Renal pelvis (tissue), 4 donors: ENCODE data around the gene LEO1. TPM values are rescaled to one million over a fixed set of nuclear protein-coding genes. Genes with fewer than 3 reads are reported as not detected.

Experiments used
- DNase-seq: peaks from one replicate; pipeline ENCODE4 v3.0.0-alpha.2; 2013
- polyA plus RNA-seq, 3 donors: library from polyadenylated mRNA; unstranded; fragments of 120-200 nt; gene quantifications; one replicate each; pipeline ENCODE4 v1.2.1, GENCODE V29; 2013; ENCODE audit not compliant: insufficient read length in 3 of 3

Gene LEO1
- polyA plus RNA-seq, 3 donors, result 26.4 to 36.6 (median 33.7) TPM

- no peak for DNase-seq
Observed at GRCh38 chr15:51935466-51936104, 36.0 kb downstream of the LEO1 start.

- DNase-seq, result no peak
Observed at GRCh38 chr15:51932161-51932560, 39.4 kb downstream of the LEO1 start.

- DNase-seq, result no peak
Observed at GRCh38 chr15:51931638-51932037, 39.9 kb downstream of the LEO1 start.

GRCh38 chr15:51931016-51931415, 40.6 kb downstream of the LEO1 start:
- DNase-seq, result no peak

- no peak for DNase-seq
Observed at GRCh38 chr15:51926809-51927208, 44.8 kb downstream of the LEO1 start.

GRCh38 chr15:51924156-51925068, 47.2 kb downstream of the LEO1 start:
- no peak for DNase-seq

GRCh38 chr15:51917493-51917892, 54.1 kb downstream of the LEO1 start:
- no peak for DNase-seq

GRCh38 chr15:51912528-51912927, 59.0 kb downstream of the LEO1 start:
- no peak for DNase-seq

- DNase-seq, result no peak
Observed at GRCh38 chr15:51909584-51909983, 62.0 kb downstream of the LEO1 start.

GRCh38 chr15:51908316-51908715, 63.3 kb downstream of the LEO1 start:
- no peak for DNase-seq

GRCh38 chr15:51907136-51907862, 64.3 kb downstream of the LEO1 start:
- no peak for DNase-seq

GRCh38 chr15:51904931-51905330, 66.6 kb downstream of the LEO1 start:
- no peak for DNase-seq

- no peak for DNase-seq
Observed at GRCh38 chr15:51904421-51904820, 67.2 kb downstream of the LEO1 start.

GRCh38 chr15:51889486-51889885, 82.1 kb downstream of the LEO1 start:
- no peak for DNase-seq

- no peak for DNase-seq
Observed at GRCh38 chr15:51888593-51889195, 82.9 kb downstream of the LEO1 start.

Other genes starting within 250 kb of the LEO1 start
- gene LYSMD2, start 234.1 kb downstream of the LEO1 start, polyA plus RNA-seq, result 1 to 10 TPM; 3.1 to 4.5 (median 3.8) TPM
- gene TMOD2, start 220.2 kb downstream of the LEO1 start, polyA plus RNA-seq, result 1 to 10 TPM; 4.3 to 5.2 (median 4.4) TPM
- gene TMOD3, start 142.1 kb downstream of the LEO1 start, polyA plus RNA-seq, result 10 to 100 TPM; 42.8 to 50.9 (median 48.5) TPM
- gene MAPK6, start 47.4 kb upstream of the LEO1 start, polyA plus RNA-seq, result 10 to 100 TPM; 35.5 to 39.5 (median 37.2) TPM
- gene BCL2L10, start 141.0 kb upstream of the LEO1 start, polyA plus RNA-seq, result 1 to 10 TPM in 2 of 3 donors, under 1 TPM in 1; 0.87 to 1.4 (median 1.2) TPM
- gene GNB5, start 219.6 kb upstream of the LEO1 start, polyA plus RNA-seq, result 10 to 100 TPM; 15.6 to 21.9 (median 17.0) TPM